NCI-H526 treated with DMSO at 0.1 percent for 48 hours (cell line): ENCODE measurements around the gene UNC119B.
"Not testable (repeated sequence)": the region's sequence is repeated elsewhere in the genome, so short reads cannot be mapped to it uniquely, and the experiment has no call there.

ENCODE experiments used
- DNase-seq: peaks from one replicate; lab custom pipeline; 2025; lab: John Stamatoyannopoulos, UW

The UNC119B gene

DNA sequence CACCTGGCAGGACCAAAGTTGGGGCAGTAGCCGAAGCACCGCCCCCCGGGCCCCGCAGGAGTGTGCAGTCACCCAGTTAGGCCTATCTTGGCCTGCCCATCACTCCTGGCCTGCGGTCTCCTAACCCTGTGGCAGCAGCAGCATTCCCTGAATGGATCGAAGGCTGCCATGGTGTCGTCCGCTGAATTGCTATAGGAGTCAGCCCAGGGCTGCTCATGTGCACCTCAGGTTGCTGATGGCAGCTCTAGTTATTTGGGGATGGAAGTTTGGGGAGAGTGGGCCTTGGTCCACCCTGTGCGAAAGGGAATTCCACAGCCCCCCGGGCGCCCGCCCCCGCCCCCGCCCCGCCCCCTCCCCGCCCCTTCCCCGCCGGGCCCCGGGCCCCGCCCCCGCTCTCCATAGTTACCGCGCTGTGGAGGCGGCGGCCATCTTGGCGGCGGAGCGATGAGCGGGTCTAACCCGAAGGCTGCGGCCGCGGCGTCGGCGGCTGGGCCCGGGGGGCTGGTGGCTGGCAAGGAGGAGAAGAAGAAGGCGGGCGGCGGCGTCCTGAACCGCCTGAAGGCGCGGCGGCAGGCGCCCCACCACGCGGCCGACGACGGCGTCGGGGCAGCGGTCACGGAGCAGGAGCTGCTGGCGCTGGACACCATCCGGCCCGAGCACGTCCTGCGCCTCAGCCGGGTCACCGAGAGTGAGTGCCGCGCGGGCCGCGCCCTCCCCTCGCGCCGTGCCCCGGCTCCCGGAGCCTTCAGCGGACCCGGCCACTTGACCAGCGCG lies at the start of gene UNC119B:
Gene UNC119B, plus strand, starts transcription at position 428 of the 774 bp plus-strand sequence. Its CDS starts 17 bp downstream, at position 445.
- peak; percentile 59 for DNase-seq

DNA sequence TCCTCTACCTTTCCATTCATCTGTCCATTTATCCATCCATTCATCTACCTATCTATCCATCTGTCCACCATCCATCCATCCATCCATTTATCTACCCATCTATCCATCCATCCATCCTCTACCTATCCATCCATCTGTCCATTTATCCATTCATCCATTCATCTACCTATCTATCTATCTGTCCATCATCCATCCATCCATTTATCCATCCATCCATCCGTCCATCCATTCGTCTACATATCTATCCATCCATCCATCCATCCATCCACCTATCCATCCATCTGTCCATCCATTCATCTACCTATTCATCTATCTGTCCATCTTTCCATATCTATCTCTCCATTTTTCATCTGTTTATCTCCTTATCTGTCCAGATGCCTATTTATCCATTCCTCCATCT lies 48.8 kb upstream of the UNC119B start:
- DNase-seq = no peak

DNA sequence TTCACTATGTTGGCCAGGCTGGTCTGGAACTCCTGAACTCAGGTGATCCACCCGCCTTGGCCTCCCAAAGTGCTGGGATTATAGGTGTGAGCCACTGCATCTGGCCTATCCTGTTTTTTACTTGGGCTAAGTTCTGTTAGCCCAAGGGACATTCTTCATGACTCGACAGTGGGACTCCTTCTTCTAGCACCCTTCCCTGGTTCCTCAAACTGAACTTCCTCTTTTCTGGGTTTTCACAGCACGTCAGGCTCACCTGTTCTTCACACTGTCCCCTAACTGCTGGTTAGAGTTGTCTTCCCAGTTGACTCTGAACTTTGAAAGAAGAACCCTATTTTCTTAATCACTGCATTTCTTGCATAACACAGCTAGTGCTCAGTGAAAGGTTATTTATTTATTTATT lies 47.4 kb upstream of the UNC119B start:
- no peak for DNase-seq

DNA sequence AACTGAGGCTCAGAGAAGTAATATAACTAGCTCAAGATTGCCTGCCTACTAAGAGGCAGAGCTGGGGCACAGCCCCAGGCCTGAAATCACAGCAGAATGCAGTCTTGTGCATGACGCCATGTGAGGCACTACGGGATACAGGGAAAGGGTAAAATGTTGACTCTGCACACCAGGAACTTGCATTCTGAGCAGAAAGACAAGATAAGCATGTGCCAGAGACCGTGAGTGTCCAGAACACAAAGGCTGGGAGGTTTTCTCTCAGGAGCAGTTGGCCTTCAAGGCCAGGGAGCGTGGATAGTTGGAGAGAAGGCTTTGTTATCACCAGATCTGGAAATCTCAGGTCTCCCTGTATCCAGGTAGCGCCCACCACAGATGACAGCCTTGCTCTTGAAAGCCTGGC lies 46.5 kb upstream of the UNC119B start:
- no peak for DNase-seq

DNA sequence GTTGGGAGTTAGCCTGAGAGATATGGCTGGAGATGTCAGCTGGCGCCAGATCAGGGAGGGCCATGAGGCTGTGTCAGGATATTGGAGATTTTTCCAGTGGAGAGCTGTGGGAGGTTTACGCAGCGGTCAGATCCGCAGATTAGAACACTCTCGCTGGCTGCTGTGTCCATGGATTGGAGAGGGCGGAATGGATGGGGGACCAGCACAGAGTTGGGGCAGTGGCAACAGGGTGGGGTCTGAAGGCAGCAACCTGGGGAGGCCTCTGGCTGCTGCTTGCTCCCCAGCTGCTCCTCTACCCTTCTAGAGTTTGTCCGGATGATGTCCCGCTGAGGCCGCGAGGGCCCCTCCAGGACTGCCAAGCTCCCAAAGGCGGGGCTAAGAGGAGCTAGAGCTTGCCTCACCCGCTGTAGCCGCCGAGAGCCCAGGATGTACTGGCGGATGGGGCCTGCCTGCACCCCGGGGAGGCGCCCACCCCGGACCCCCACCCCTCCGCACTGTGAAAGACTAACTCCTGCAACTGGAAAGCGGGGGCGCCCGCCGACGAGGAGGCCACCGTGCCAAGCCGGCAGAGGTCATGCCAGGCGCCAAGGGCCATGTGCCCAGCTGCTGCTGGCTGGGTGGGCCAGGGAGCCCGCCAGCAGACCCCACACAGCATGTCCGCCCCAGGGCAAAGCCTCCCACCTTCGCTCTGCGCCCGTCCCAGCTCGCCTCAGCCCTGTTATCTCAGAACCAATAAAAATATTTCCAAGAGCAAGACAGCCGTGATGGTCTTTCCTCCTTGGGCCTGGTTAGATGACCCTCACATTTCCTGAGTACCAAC lies 43.5 kb upstream of the UNC119B start:
- no peak for DNase-seq

DNA sequence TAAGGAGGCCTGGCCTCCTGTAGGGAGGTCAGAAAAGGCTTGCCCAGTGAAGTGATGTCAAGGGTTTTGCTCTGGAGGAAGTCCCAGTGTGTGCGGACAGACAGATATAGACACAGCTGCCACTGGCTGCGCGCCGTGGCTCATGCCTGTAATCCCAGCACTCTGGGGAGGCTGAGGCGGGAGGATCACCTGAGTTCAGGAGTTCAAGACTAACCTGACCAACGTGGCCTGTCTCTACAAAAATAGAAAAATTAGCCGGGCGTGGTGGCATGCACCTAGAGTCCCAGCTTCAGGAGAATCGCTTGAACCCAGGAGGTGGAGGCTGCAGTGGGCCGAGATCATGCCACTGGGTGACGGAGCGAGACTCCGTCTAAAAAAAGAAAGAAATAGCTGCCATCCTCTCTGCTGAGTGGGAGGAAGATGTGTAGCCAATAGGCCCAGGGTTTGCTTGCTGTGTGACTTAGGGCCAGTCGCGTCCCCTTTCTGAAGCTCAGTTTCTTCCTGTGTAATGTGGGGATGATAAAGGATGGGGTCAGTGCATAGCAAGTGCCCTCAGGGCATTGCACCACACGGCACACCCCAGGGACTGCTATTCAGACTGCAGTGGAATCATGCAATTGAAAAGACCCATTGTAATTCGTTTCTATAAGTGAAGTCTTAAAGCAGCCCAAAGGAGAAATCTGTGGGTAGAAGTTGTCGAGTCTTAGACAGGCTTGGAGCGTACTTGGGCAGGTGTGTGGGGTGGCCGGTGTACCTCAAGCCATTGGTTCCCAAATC lies 42.0 kb upstream of the UNC119B start:
- DNase-seq = no peak

DNA sequence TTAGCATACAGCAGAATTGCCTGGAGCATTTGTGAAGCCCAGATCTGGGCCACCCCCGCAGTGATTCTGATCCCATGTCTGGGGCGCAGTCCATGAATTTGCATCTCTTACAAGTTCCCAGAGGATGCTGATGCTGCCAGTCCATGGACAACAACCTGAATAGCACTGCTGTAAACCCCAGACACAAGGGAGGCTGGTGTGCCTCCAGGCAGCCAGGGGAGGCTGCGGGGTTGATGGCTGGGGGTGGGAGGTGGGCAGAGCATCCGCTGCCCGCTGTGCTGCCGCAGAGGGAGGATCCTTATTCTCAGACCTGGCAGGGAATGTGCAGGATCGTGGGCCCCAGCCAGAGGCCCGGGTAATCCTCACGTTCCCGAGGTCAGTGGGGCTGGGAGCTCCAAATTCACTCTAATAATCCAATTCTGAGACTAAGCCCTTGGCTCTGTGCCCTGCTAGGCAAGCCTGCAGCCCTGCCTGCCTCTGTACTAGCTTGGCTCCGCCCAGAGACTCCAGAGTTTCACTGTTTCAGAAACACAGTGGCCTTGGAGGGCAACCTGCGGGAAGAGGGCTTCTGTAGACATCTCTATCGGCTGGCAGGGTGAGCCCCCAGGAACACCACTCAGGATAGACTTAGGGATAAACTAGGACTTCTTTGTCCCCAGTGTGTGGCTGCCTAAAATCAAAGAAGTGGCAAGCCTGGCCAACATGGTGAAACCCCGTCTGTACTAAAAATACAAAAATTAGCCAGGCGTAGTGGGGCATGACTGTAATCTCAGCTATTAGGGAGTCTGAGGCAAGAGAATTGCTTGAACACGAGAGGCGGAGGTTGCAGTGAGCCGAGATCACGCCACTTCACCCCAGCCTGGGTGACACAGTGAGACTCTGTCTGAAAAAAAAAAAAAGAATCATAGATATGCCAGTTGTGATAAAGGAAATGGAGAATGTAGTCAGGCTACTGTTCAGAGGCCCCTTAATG lies 41.1 kb upstream of the UNC119B start:
- DNase-seq = no peak

DNA sequence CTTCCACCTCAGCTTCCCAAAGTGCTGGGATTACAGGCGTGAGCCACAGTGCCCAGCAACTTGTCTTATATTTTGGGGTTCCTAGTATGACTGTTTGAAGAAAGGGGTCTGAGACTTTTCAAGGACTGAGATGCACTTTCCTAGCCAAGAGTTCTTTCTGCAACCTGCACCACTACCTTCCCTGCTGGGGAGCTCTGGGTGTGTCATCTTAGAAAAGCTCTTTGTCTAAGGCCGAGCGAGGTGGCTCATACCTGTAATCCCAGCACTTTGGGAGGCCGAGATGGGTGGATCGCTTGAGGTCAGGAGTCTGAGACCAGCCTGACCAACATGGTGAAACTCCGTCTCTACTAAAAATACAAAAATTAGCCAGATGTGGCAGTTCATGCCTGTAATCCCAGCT lies 40.0 kb upstream of the UNC119B start:
- not testable (repeated sequence) for DNase-seq

DNA sequence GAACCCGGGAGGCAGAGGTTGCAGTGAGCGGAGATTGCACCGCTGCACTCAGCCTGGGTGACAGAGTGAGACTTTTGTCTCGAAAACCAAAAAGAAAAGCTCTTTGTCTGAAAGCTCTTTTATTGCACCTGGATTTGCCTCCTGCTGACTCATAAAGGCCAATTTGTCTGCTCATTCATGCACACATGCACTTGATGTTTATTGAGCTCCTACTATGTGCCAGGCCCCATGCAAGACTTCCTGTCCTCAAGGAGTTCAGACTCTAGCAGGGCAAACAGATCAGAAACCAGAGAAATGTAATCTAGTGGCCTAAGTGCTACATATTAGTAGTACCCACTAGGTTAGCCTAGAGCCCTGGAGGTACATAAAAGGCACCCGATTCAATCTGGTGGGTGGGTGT lies 39.6 kb upstream of the UNC119B start:
- no peak for DNase-seq

DNA sequence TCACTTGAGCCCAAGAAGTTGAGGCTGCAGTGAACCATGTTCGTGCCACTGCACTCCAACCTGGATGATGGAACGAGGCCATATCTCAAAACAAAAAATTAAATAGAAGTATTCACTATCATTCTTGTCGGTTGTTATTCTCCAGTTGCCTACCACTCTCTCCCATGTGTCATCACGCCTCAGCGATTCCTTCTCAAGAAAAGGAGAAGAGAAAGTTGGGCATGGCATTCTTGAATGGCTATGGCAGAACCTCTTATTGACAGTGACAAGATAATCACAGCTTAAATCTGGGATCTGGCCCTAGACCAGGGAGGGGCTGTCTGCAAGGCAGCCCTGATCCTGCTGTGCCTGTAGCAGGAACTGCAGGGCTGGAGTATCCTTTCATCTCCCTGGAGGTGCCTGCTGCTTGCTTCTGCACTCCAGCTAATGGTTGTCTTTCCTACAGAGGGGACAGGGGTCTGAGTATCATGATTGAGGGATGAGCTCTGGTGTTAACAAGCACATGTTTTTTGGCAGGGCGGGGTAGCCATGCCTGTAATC lies 36.1 kb upstream of the UNC119B start:
- no peak for DNase-seq

DNA sequence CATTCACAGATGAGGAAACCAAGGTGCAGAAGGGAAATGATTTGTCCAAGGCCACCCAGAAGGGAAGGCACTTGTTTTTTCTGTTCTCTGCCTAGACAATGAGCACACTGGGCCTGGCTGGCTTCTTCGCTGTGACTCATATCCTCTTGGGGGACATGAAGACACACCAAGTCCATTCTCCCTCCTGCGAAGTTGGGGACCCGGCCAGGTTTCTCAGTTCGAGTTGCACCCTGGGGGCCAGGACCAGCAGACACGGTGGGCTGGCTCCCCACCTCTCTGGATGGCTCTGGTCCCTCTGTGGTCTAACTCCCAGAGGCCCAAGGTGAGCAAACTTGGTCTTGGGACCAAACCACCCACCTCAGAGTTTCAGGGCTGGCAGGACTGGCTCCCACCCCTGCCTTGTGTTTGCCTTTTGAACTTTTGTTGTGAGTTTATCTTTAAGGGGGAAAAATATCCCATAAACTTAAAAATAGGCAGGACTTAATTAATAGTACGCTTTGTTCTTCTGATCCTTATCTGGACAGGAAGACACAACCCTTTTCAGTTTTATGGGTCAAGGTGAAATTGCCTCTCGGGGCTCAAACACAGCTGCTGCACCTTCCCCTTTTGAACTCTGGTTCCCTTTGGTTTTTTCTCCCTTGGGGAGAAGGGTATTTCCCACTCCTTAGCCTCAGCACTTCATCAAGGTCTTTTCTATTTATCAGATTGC lies 32.3 kb upstream of the UNC119B start:
- no peak for DNase-seq

DNA sequence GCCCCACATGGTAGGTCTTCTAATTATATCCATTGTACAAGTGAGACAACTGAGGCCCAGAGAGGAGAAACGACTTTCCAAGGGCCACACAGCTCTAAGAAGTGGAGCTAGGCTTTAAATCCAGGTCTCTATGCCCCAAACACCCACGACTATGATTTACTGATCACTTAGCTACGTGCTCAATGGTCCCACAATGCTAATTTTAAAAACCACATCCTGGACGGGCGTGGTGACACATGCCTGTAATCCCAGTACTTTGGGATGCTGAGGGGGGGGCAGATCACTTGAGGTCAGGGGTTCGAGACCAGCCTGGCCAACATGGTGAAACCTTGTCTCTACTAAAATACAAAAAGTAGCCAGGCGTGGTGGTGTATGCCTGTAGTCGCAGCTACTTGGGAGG lies 31.7 kb upstream of the UNC119B start:
- DNase-seq = no peak

DNA sequence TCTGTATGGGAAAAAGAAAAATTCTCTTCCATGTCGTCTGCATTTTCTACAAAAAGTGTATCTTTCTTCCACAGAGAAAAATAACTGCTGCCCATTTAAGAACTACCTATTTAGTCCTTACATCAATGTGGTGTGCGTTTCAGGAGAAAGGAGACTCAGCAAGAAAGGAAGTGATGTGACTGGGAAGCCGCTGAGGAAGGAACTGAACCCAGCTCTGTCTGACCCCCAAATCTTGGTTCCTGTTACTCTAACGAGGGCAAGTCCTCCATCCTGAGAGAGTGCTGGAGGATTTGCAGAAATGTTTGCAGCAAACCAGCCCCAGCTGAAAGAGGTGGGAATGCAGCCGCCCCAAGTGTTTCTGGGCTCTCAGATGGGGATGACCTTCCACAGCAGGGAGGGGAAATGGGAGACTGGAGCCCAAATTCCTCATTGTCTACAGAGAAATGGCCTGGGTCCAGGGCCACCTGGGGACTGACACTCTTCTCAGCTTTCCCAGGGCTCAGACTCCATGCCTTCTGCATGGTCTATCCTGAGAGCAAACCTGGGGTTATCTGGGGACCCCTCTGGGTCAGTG lies 30.0 kb upstream of the UNC119B start:
- DNase-seq = no peak

DNA sequence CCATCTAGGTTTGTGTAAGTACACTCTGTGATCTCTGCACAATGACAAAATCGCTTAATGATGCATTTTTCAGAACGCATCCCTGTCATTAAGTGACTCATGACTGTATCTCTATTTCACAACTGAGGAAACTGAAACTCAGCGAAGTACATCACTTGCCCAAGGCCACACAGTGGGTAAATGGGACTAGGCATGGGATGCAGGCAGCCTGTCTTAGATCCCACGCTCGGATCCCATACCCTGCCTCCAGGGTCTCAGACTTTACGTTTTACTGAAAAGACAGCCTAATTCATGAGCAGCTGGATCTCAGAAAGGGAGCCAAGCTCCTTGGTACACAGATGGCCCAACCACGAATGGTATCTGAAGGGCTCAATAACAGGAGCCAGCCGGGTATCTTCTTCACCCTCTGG lies 25.7 kb upstream of the UNC119B start:
- DNase-seq = no peak

DNA sequence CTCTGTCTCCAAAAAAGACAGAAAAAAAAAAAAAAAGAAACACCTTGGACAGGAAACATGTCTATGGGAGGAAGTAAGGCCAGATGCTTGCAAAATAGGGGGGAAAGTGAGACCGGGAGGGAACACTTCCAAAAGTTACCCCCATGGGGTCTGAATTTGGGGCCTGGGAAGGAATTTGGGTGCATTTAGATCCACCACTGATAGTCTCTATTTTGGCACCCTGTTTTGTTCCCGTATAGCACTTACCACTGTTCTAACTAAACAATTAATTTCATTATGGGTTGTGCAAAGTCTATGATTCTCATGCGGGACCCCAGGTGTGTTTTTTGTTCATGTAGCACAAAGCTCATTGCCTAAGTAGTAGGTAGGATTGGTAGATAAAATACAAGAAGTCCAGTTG lies 24.7 kb upstream of the UNC119B start:
- DNase-seq = no peak

DNA sequence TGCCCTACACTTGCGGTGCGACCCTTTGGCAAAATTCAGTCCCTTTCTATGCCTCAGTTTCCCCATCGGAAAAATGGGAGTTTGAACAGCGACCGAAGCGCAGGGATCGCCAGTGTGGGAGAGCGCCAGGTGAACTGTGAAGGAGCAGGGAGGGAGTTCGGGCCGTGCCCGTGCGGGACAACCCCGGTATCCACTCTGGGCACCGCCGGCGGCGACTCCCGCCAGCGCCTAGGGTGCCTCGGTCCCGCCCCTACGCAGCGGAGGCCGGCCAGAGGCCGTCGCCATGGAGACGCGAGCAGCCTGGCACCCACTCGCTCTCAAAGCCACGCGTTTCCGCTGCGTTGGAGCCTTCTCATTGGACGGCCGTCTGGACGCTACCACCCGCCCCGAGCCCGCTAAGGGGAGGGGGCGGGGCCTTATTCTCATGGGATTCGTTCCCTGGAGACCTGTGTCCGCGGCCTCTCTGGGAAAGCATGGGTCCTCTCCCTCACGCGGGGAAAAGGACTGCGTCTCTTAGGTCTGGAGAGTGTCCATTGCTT lies 24.0 kb upstream of the UNC119B start:
- DNase-seq = peak; percentile 96

DNA sequence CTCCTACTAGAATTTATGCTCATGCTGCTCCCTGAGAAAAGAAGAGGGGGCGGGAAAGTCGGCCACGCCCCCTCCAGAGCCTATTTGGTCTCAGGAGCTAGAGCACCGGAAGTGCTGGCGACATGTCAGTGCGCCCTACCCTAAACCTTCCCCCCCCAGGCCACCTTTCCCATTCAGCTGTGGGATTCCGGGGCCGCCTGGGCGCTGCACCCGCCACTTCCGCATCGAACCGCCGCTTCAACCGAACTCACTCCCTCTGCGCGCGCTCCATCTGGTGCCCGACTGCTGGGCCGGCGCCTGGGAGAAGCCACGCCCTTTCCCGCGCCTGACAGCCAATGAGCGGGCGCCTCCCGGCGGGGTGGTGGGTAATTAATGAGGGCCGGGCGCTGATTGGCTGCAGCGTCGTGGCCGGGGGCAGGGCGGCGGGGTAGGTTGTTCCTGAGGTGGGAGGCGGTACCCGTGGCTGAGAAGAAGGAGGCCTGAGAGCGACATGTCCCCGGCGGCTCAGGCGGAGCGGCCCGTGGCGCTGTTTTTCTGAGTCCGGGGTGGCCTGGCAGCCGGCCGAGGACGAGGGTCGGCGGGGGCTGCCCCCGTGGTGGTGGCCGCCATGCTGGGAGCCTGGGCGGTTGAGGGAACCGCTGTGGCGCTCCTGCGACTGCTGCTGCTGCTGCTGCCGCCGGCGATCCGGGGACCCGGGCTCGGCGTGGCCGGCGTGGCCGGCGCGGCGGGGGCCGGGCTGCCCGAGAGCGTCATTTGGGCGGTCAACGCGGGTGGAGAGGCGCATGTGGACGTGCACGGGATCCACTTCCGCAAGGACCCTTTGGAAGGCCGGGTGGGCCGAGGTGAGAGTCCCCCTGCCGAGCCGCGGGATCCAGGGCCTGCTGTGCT lies 23.3 kb upstream of the UNC119B start, which contains the start of gene MLEC:
Gene MLEC, plus strand, starts transcription at position 460 of the 888 bp plus-strand sequence. Its CDS starts 148 bp downstream, at position 608.
- peak; percentile 96 for DNase-seq

DNA sequence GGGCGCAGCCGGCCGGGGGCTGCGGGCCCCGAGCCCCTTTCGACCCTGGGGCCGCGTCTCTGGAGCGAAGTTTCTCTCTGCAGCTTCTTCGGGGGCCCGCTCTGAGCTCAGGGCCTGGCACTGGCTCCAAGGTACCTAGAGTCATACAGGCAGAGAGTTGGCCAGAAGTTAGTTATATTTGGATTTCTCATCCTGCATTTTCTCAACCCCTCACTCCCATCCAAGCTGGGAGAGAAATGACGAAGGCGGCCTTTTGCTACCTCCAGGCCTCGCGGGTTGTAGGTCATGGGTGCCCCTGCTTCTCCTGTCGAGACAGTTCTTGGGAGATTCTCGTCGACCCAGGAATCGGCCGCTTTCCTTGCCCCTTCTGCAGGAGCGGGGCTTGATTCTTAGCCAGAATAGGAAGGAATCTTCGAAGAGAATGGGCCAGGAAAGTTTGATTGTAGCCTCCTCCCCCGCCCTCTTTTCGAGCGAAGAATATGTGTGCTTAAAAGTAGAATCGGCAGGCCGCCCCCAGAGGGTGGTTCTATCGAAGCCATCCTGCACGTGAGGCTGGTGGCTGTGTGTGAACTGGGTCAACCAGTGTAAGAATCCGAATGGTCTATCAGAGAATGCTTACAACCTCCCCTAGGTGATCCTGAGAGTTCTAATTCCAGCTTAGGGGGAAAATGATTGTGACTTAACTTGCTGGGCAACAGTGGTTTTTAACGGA lies 22.5 kb upstream of the UNC119B start:
- DNase-seq = no peak
